ENCODE measurements around the gene TCL1A. TPM values are rescaled to one million over a fixed set of nuclear protein-coding genes. Genes with fewer than 3 reads are reported as not detected.

TCL1A gene
- total and polyA plus RNA-seq, 4 donors = 0.14 to 17.2 (median 0.68) TPM

DNA sequence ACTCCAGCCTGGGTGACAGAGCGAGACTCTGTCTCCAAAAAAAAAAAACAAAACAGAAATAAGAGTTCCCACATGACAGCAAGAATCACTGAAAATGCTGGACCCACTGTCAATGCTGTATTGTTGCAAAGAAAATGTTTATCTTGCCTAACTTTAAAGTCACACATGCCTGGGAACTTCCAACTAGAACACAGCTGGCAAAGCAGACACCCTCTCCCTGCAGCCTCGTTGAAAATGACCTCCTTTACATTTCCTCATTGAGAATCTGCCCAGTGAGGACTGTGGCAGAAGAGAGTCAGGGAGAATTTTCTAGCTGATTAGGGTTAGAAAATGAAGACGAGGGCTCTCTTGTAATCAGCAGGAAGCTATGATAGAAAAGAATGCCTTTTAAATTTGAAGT lies 42.8 kb upstream of the TCL1A start:
- WGBS = 46% methylated on average over 3 of the region's 3 CpGs
- Histone ChIP-seq H3K9me3 (ENCODE audit: control insufficient read depth in 4 of 4, low read length in 3 of 4) (no peaks in the 10 kb centered on the region), H3K4me3 (ENCODE audit: low read depth in 1 of 3, low read length in 3 of 3) (no peak overlapping the region), H3K27ac (ENCODE audit: low read depth in 1 of 2, low read length in 2 of 2) (no peak overlapping the region), H3K36me3 (ENCODE audit: control insufficient read depth in 4 of 4, insufficient read depth in 3 of 4, low read depth in 1 of 4, low read length in 3 of 4) (no peaks in the 10 kb centered on the region), H3K9ac (ENCODE audit: low read depth in 1 of 2, low read length in 2 of 2) (no peak overlapping the region), H3K27me3 (ENCODE audit: control insufficient read depth in 4 of 4, insufficient read depth in 4 of 4, low read length in 3 of 4) (peaks cover 0 to 9% (median 0%) of the 10 kb centered on the region in 4 donors), H3K4me1 (ENCODE audit: control insufficient read depth in 4 of 4, insufficient read depth in 4 of 4, low read length in 3 of 4) (no peaks in the 10 kb centered on the region)
- DNase-seq (ENCODE audit: low spot score) = no peak
- TF ChIP-seq YY1 (IDR thresholded peaks at IDR 0.05) (no peak), FOXA1 (IDR thresholded peaks at IDR 0.05) (no peak), REST (IDR thresholded peaks at IDR 0.05) (no peak), NR2F2 (IDR thresholded peaks at IDR 0.05) (no peak), HNF4G (IDR thresholded peaks at IDR 0.05) (no peak), HNF4A (conservative IDR thresholded peaks at IDR 0.05) (no peak), TAF1 (conservative IDR thresholded peaks at IDR 0.05) (no peak)
- TF ChIP-seq, protein P1, sequence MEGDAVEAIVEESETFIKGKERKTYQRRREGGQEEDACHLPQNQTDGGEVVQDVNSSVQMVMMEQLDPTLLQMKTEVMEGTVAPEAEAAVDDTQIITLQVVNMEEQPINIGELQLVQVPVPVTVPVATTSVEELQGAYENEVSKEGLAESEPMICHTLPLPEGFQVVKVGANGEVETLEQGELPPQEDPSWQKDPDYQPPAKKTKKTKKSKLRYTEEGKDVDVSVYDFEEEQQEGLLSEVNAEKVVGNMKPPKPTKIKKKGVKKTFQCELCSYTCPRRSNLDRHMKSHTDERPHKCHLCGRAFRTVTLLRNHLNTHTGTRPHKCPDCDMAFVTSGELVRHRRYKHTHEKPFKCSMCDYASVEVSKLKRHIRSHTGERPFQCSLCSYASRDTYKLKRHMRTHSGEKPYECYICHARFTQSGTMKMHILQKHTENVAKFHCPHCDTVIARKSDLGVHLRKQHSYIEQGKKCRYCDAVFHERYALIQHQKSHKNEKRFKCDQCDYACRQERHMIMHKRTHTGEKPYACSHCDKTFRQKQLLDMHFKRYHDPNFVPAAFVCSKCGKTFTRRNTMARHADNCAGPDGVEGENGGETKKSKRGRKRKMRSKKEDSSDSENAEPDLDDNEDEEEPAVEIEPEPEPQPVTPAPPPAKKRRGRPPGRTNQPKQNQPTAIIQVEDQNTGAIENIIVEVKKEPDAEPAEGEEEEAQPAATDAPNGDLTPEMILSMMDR (IDR thresholded peaks at IDR 0.05; ENCODE audit: low read depth, low read length, missing input control) = no peak
- TF ChIP-seq, protein P2, sequence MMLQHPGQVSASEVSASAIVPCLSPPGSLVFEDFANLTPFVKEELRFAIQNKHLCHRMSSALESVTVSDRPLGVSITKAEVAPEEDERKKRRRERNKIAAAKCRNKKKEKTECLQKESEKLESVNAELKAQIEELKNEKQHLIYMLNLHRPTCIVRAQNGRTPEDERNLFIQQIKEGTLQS (IDR thresholded peaks at IDR 0.05) = no peak

- Histone ChIP-seq H3K9me3 (ENCODE audit: control insufficient read depth in 4 of 4, low read length in 3 of 4) (no peaks in the 10 kb centered on the region), H3K4me1 (ENCODE audit: control insufficient read depth in 4 of 4, insufficient read depth in 4 of 4, low read length in 3 of 4) (no peaks in the 10 kb centered on the region), H3K4me3 (ENCODE audit: low read depth in 1 of 3, low read length in 3 of 3) (no peak overlapping the region), H3K27ac (ENCODE audit: low read depth in 1 of 2, low read length in 2 of 2) (no peak overlapping the region), H3K27me3 (ENCODE audit: control insufficient read depth in 4 of 4, insufficient read depth in 4 of 4, low read length in 3 of 4) (peaks cover 0 to 9% (median 0%) of the 10 kb centered on the region in 4 donors), H3K36me3 (ENCODE audit: control insufficient read depth in 4 of 4, insufficient read depth in 3 of 4, low read depth in 1 of 4, low read length in 3 of 4) (no peaks in the 10 kb centered on the region), H3K9ac (ENCODE audit: low read depth in 1 of 2, low read length in 2 of 2) (no peak overlapping the region)
- WGBS = 63% methylated on average over 6 of the region's 6 CpGs
- no peak for DNase-seq (ENCODE audit: low spot score)
- TF ChIP-seq FOXA1 (IDR thresholded peaks at IDR 0.05) (no peak), REST (IDR thresholded peaks at IDR 0.05) (no peak), YY1 (IDR thresholded peaks at IDR 0.05) (no peak), HNF4A (conservative IDR thresholded peaks at IDR 0.05) (no peak), MAX (IDR thresholded peaks at IDR 0.05) (no peak), NR2F2 (IDR thresholded peaks at IDR 0.05) (no peak), JUND (IDR thresholded peaks at IDR 0.05) (no peak), ZBTB33 (IDR thresholded peaks at IDR 0.05) (no peak), EGR1 (IDR thresholded peaks at IDR 0.05; ENCODE audit: low read depth in 2 of 2) (no peak), TAF1 (conservative IDR thresholded peaks at IDR 0.05) (no peak), GABPA (IDR thresholded peaks at IDR 0.05 in 1 of 2, conservative IDR thresholded peaks at IDR 0.05 in 1 of 2) (no peak), RXRA (IDR thresholded peaks at IDR 0.05) (no peak), RAD21 (IDR thresholded peaks at IDR 0.05) (no peak), FOXA2 (IDR thresholded peaks at IDR 0.05) (no peak), SP1 (IDR thresholded peaks at IDR 0.05) (no peak)
- TF ChIP-seq, protein P2 (IDR thresholded peaks at IDR 0.05) = no peak
- TF ChIP-seq, protein P1 (IDR thresholded peaks at IDR 0.05; ENCODE audit: low read depth, low read length, missing input control) = no peak
Observed at GRCh38 chr14:95756127-95756526, 42.2 kb upstream of the TCL1A start.

All from liver (tissue), 9 donors.